H9 (cell line): ENCODE results near the gene CFAP299. TPM values are rescaled to one million over a fixed set of nuclear protein-coding genes. Genes with fewer than 3 reads are reported as not detected.

ENCODE experiments used
- DNase-seq: peaks from one replicate; pipeline ENCODE4 v3.0.0-alpha.2; 2017
- H2AFZ ChIP-seq: one replicate; pipeline ENCODE4 v1.6.1; 2013; ENCODE audit warnings: mild to moderate bottlenecking, low read length, control low read depth, moderate library complexity
- H2AK5ac ChIP-seq: 2 replicates; pipeline ENCODE4 v1.6.1; 2013; ENCODE audit warnings: low read length, control low read depth, mixed read lengths; ENCODE audit not compliant: insufficient read length
- H2BK120ac ChIP-seq: one replicate; pipeline ENCODE4 v1.6.1; 2013; ENCODE audit warnings: low read depth, mild to moderate bottlenecking, low read length, control low read depth, inconsistent platforms; ENCODE audit not compliant: poor library complexity, severe bottlenecking
- H2BK12ac ChIP-seq: 2 replicates; pipeline ENCODE4 v1.6.1; 2013; ENCODE audit warnings: low read length, control low read depth, mixed read lengths, low read depth; ENCODE audit not compliant: insufficient read length
- H2BK15ac ChIP-seq: 2 replicates; pipeline ENCODE4 v1.6.1; 2013; ENCODE audit warnings: low read depth, low read length, control low read depth
- H2BK20ac ChIP-seq: one replicate; pipeline ENCODE4 v1.6.1; 2013; ENCODE audit warnings: low read depth, mild to moderate bottlenecking, low read length, control low read depth, inconsistent platforms; ENCODE audit not compliant: poor library complexity, severe bottlenecking
- H2BK5ac ChIP-seq: 2 replicates; pipeline ENCODE4 v1.6.1; 2013; ENCODE audit warnings: low read length, control low read depth, mixed read lengths; ENCODE audit not compliant: insufficient read length
- H3K14ac ChIP-seq: 2 replicates; pipeline ENCODE4 v1.6.1; 2013; ENCODE audit warnings: low read length, control low read depth; ENCODE audit not compliant: insufficient read depth
- H3K18ac ChIP-seq: 2 replicates; pipeline ENCODE4 v1.6.1; 2013; ENCODE audit warnings: low read depth, mild to moderate bottlenecking, mixed read lengths, low read length, control low read depth; ENCODE audit not compliant: insufficient read length
- H3K23ac ChIP-seq: 2 replicates; pipeline ENCODE4 v1.6.1; 2013; ENCODE audit warnings: low read length, control low read depth, mixed read lengths, low read depth; ENCODE audit not compliant: insufficient read length
- H3K23me2 ChIP-seq: 2 replicates; pipeline ENCODE4 v1.6.1; 2013; ENCODE audit warnings: low read depth, mild to moderate bottlenecking, mixed read lengths, low read length, control low read depth; ENCODE audit not compliant: insufficient read length, poor library complexity, severe bottlenecking
- H3K27ac ChIP-seq: 2 replicates; pipeline ENCODE4 v1.5.1; 2013; ENCODE audit warnings: low read length, control low read depth, mixed read lengths, low read depth; ENCODE audit not compliant: insufficient read length
- H3K27me3 ChIP-seq: 2 replicates; pipeline ENCODE4 v1.6.1; 2013; ENCODE audit warnings: low read length, control low read depth, inconsistent platforms; ENCODE audit not compliant: insufficient read depth
- H3K4ac ChIP-seq: 2 replicates; pipeline ENCODE4 v1.6.1; 2013; ENCODE audit warnings: low read depth, mild to moderate bottlenecking, control low read depth, inconsistent platforms, low read length, moderate library complexity
- H3K4me1 ChIP-seq: 2 replicates; pipeline ENCODE4 v1.6.1; 2013; ENCODE audit warnings: low read length, control low read depth, inconsistent platforms; ENCODE audit not compliant: insufficient read depth
- H3K4me2 ChIP-seq: 2 replicates; pipeline ENCODE4 v1.6.1; 2013; ENCODE audit warnings: low read length, control low read depth, mixed read lengths; ENCODE audit not compliant: insufficient read length, insufficient read depth
- H3K56ac ChIP-seq: 2 replicates; pipeline ENCODE4 v1.6.1; 2013; ENCODE audit warnings: low read depth, mild to moderate bottlenecking, mixed read lengths, low read length, control low read depth; ENCODE audit not compliant: insufficient read length
- H3K79me1 ChIP-seq: 2 replicates; pipeline ENCODE4 v1.6.1; 2013; ENCODE audit warnings: low read depth, mild to moderate bottlenecking, moderate library complexity, low read length, control low read depth, inconsistent platforms; ENCODE audit not compliant: insufficient read depth, poor library complexity, severe bottlenecking
- H3K79me2 ChIP-seq: 2 replicates; pipeline ENCODE4 v1.6.1; 2013; ENCODE audit warnings: low read length, control low read depth, inconsistent platforms; ENCODE audit not compliant: insufficient read depth
- H3K9ac ChIP-seq: 2 replicates; pipeline ENCODE4 v1.6.1; 2013; ENCODE audit warnings: low read length, control low read depth, mixed read lengths; ENCODE audit not compliant: insufficient read length; ENCODE audit errors: extremely low read depth
- H3K9me3 ChIP-seq: one replicate; pipeline ENCODE4 v1.6.1; 2013; ENCODE audit warnings: low read depth, low read length, inconsistent platforms; ENCODE audit not compliant: control insufficient read depth
- H3T11ph ChIP-seq: one replicate; pipeline ENCODE4 v1.6.1; 2013; ENCODE audit warnings: mild to moderate bottlenecking, low read length, control low read depth, inconsistent platforms
- H4K20me1 ChIP-seq: one replicate; pipeline ENCODE4 v1.6.1; 2013; ENCODE audit not compliant: control insufficient read depth, insufficient read length, insufficient read depth
- H4K5ac ChIP-seq: 2 replicates; pipeline ENCODE4 v1.6.1; 2013; ENCODE audit warnings: low read depth, mild to moderate bottlenecking, mixed read lengths, low read length, control low read depth; ENCODE audit not compliant: insufficient read length
- H4K8ac ChIP-seq: replicated peaks from 2 replicates; pipeline ENCODE4 v1.6.1; 2013; ENCODE audit warnings: low read length, control low read depth, mixed read lengths, low read depth; ENCODE audit not compliant: insufficient read length
- H4K91ac ChIP-seq: 2 replicates; pipeline ENCODE4 v1.6.1; 2013; ENCODE audit warnings: low read depth, mild to moderate bottlenecking, moderate library complexity, mixed read lengths, low read length, control low read depth; ENCODE audit not compliant: insufficient read length
- H3K27ac Mint-ChIP-seq, 3 experiments: 2 replicates in 2 of 3; 3 replicates in 1 of 3; pipeline ENCODE4 v1.8.0; 2020 to 2021; ENCODE audit warnings: mixed read lengths in 3 of 3, mild to moderate bottlenecking in 1 of 3, moderate library complexity in 1 of 3
- H3K27me3 Mint-ChIP-seq: 2 replicates; pipeline ENCODE4 v1.8.0; 2021; ENCODE audit warnings: low read depth, mild to moderate bottlenecking, moderate library complexity, mixed read lengths
- H3K36me3 Mint-ChIP-seq, 3 experiments: 2 replicates in 2 of 3; 3 replicates in 1 of 3; pipeline ENCODE4 v1.8.0; 2020 to 2021; ENCODE audit warnings: low read depth in 3 of 3, mixed read lengths in 3 of 3; ENCODE audit not compliant: insufficient read depth in 1 of 3
- H3K4me1 Mint-ChIP-seq, 2 experiments: 2 replicates each; pipeline ENCODE4 v1.8.0; 2020; ENCODE audit warnings: mixed read lengths in 2 of 2
- H3K4me3 Mint-ChIP-seq, 2 experiments: 2 replicates in 1 of 2; 3 replicates in 1 of 2; pipeline ENCODE4 v1.8.0; 2020 to 2021; ENCODE audit warnings: mild to moderate bottlenecking in 2 of 2, mixed read lengths in 2 of 2, moderate library complexity in 1 of 2
- H3K9me3 Mint-ChIP-seq, 2 experiments: 2 replicates in 1 of 2; 3 replicates in 1 of 2; pipeline ENCODE4 v1.8.0; 2020; ENCODE audit warnings: mild to moderate bottlenecking in 2 of 2, mixed read lengths in 2 of 2, moderate library complexity in 1 of 2
- WGBS: extraction: QIAGEN DNeasy Blood & Tissue Kit; methylation state at CpG from one replicate; pipeline ENCODE4 v1.1.7; 2013; ENCODE audit warnings: missing lambda C conversion rate, low lambda C conversion rate, mixed read lengths; ENCODE audit not compliant: insufficient read length; ENCODE audit errors: extremely low coverage; 5-methylcytosine and 5-hydroxymethylcytosine counted together
- total RNA-seq: library from RNA; stranded (reverse); gene quantifications from 2 replicates; pipeline ENCODE4 v1.2.1, GENCODE V29; 2021
- TF ChIP-seq, protein P1 (sequence below): fragments of 200-600 bp; sonication (generic); conservative IDR thresholded peaks from 3 replicates; pipeline ENCODE4 v1.8.0; 2021; ENCODE audit warnings: antibody characterized with exemption, mild to moderate bottlenecking

CFAP299 gene
- total RNA-seq, 1 experiment from 2014 or later: not detected

DNA sequence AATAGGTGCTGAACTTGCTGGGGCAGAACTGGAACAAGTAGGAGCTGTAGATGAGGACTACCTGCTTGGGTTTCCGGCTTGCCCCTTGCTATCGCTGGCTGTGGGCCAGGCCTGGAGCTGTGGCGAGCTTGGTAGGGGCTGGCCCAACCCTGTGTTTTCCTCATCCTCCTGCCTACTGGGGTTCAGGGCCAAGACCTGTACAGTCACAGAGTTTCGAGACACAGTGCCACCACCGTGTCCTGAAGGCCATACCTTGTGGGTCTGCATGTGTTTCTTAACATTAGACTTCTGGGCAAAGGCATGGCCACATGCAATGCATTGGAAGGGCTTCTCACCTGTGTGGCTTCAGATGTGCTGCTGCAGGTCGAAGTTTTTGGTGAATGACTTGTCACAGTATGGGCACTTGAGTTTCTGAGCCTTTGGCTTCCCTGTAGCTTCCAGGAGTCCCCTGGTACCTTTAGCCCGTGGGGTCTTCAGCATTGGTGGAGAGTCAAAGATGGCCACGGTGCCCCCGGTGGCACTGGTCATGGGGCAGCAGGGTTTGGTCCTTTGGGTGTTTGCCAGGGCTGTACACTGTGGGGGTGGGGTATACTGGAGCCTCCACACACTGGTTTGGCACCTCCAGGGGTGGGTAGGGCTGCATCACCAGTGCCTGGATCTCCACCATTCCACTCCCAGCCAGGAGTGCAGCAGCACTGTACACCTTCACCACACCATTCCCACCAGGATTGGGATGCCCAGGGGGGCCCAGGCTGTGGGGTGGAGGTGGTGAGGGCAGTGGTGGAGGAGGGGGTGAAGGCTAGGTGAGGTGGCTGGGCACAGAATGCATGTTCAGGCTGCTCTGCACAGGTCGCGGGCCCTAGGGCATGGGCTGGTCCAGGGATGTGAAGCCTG is 52.1 kb downstream of the CFAP299 start:
- no peak overlapping the region for H2AK5ac ChIP-seq
- no peak for DNase-seq
- Mint-ChIP-seq H3K27ac (no peak overlapping the region), H3K9me3 (peaks cover 0 to 3% of the 10 kb centered on the region in 2 experiments; a peak in 1 of 5 replicates), H3K4me3 (no peak overlapping the region), H3K27me3 (no peaks in the 10 kb centered on the region), H3K4me1 (no peaks in the 10 kb centered on the region), H3K36me3 (peaks cover 0 to 4% (median 0%) of the 10 kb centered on the region in 3 experiments; a peak in 3 of 7 replicates)
- no peak overlapping the region for H3K4ac ChIP-seq
- no peak overlapping the region for H4K8ac ChIP-seq
- H2BK15ac ChIP-seq: no peak overlapping the region
- no peak overlapping the region for H3K18ac ChIP-seq
- no peaks in the 10 kb centered on the region for H3K79me1 ChIP-seq
- no peaks in the 10 kb centered on the region for H4K20me1 ChIP-seq
- no peak overlapping the region for H2BK5ac ChIP-seq
- no peak overlapping the region for H3K9ac ChIP-seq
- H3K23ac ChIP-seq: no peak overlapping the region
- H4K91ac ChIP-seq: no peak overlapping the region
- H3K9me3 ChIP-seq: no peaks in the 10 kb centered on the region
- no peak overlapping the region; the same call in 1 of the 2 replicates for H3K14ac ChIP-seq
- H2AFZ ChIP-seq: no peak overlapping the region
- H3K56ac ChIP-seq: no peak overlapping the region
- no peak overlapping the region for H3K4me2 ChIP-seq
- no peak overlapping the region for H3T11ph ChIP-seq
- no peak overlapping the region for H4K5ac ChIP-seq
- no peak overlapping the region for H2BK12ac ChIP-seq
- H3K4me1 ChIP-seq: no peaks in the 10 kb centered on the region
- no peak overlapping the region for H2BK20ac ChIP-seq
- no peaks in the 10 kb centered on the region for H3K79me2 ChIP-seq
- H3K23me2 ChIP-seq: no peaks in the 10 kb centered on the region
- no peak overlapping the region for H2BK120ac ChIP-seq
- WGBS: no CpG with 5 or more reads among the region's 11 CpGs
- TF ChIP-seq, protein P1, sequence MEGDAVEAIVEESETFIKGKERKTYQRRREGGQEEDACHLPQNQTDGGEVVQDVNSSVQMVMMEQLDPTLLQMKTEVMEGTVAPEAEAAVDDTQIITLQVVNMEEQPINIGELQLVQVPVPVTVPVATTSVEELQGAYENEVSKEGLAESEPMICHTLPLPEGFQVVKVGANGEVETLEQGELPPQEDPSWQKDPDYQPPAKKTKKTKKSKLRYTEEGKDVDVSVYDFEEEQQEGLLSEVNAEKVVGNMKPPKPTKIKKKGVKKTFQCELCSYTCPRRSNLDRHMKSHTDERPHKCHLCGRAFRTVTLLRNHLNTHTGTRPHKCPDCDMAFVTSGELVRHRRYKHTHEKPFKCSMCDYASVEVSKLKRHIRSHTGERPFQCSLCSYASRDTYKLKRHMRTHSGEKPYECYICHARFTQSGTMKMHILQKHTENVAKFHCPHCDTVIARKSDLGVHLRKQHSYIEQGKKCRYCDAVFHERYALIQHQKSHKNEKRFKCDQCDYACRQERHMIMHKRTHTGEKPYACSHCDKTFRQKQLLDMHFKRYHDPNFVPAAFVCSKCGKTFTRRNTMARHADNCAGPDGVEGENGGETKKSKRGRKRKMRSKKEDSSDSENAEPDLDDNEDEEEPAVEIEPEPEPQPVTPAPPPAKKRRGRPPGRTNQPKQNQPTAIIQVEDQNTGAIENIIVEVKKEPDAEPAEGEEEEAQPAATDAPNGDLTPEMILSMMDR: no peak
- no peak overlapping the region for H3K27ac ChIP-seq
- H3K27me3 ChIP-seq: no peaks in the 10 kb centered on the region
